Retinal pigment epithelial cell (primary cell): Measurements from ENCODE around the gene BCL2.

Source experiments
- DNase-seq: peaks from one replicate; pipeline ENCODE4 v3.0.0-alpha.2; 2010; ENCODE audit warnings: low read depth
- H3K4me3 ChIP-seq: 2 replicates; pipeline ENCODE4 v1.5.1; 2011; ENCODE audit warnings: mild to moderate bottlenecking, low read length, control low read depth, moderate library complexity
- TF ChIP-seq, protein P1 (sequence below): conservative IDR thresholded peaks from 2 replicates; pipeline ENCODE4 v1.5.1; 2011; ENCODE audit warnings: low read depth, low read length, control low read depth, inconsistent platforms

BCL2 gene

DNA sequence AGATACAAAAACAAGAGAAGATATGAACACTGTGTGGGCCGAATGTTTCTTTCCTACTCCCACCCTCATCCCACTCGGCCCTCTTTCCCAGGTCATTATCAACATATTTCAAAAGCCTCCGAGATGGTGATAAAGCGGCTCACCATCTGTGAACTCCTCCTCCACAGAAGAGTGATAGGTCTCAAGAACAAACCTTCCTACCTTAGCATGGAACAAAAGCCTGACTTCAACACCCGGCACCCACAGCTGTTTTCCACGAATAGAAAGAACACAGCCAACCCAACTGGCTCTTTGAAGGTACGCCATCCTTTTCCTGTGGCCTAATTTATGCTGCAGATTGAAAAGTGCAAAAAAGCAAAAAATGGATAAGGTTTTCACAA lies 28.8 kb downstream of the BCL2 start:
- H3K4me3 ChIP-seq: no peak overlapping the region
- TF ChIP-seq, protein P1, sequence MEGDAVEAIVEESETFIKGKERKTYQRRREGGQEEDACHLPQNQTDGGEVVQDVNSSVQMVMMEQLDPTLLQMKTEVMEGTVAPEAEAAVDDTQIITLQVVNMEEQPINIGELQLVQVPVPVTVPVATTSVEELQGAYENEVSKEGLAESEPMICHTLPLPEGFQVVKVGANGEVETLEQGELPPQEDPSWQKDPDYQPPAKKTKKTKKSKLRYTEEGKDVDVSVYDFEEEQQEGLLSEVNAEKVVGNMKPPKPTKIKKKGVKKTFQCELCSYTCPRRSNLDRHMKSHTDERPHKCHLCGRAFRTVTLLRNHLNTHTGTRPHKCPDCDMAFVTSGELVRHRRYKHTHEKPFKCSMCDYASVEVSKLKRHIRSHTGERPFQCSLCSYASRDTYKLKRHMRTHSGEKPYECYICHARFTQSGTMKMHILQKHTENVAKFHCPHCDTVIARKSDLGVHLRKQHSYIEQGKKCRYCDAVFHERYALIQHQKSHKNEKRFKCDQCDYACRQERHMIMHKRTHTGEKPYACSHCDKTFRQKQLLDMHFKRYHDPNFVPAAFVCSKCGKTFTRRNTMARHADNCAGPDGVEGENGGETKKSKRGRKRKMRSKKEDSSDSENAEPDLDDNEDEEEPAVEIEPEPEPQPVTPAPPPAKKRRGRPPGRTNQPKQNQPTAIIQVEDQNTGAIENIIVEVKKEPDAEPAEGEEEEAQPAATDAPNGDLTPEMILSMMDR: no peak
- no peak for DNase-seq

DNA sequence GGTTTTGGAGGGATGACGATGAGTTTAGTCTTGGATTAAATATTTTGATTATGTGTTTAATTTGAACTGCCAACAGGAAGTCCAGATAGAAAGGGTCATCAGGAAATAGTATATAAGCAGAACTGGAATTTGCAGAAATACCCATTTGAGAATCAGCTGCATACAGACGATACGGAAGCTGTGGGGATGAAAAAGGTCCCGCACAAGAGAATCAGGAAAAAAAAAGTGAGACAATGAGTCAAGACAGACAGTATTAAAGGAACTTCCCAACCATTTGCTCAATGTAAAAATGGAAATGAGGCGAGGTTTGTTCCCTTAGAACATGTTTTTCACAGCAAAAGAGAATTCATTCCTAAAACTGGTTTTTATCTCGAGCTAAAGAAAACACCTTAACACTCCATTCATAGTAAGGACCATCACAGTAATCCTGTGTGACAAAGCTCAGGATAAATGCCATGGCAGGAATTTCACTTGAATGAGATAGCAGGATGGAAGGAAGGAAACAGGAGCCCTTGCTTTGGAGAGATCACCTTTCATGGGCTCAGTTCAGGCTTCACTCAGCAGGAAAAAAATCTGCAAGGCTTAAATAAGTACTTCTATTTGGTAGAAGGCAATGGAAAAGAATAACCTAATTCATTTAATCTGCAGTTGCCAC lies 29.3 kb downstream of the BCL2 start:
- H3K4me3 ChIP-seq: no peak overlapping the region
- TF ChIP-seq, protein P1: no peak

DNA sequence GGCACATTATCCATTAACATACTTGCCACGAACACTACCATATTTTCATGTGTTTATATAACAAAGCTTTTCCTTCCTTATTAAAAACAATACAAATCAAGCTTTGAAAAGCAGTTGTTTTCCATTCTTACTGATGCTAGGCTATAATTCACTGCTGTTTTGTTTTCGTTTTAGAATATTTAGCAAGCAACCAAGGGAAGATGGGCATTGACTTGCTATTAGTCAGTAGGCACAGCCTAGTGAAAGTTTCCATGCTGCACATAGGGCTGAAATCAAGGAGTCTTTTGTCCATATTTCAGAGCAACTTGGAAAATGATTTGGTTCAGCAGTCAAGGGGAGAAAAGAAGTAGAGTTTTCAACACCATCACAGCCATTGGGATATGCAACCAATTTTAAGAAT lies 31.3 kb downstream of the BCL2 start:
- H3K4me3 ChIP-seq: no peak overlapping the region
- TF ChIP-seq, protein P1: no peak
- DNase-seq: no peak

More for the DNA sequence above, 29.3 kb downstream of the BCL2 start:
- DNase-seq: no peak

DNA sequence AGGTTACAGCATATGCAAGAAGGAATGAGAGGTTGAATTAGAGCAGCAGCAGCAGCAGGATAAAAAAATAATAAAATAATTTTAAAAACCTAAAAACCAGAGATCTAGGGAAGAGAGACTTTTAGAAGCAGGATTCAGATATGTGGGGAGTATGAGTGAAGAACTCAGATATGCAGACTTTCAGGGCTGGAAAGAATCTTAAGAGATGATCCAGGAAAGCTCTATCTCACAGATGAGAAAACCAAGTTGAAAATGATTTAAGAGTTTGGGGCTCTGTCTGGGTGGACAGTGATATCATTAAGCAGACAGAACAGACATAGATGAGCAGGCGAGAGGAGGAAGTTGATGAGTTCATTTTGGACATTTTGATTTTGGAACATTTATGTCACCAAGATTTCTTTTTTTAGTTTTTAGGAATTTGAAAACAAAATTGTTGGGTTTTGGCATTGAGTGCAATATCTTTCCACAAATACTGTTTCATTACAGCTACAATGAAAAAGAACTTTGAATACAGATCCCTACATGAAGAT lies 31.8 kb downstream of the BCL2 start:
- no peak for DNase-seq
- no peak overlapping the region for H3K4me3 ChIP-seq
- TF ChIP-seq, protein P1: no peak

DNA sequence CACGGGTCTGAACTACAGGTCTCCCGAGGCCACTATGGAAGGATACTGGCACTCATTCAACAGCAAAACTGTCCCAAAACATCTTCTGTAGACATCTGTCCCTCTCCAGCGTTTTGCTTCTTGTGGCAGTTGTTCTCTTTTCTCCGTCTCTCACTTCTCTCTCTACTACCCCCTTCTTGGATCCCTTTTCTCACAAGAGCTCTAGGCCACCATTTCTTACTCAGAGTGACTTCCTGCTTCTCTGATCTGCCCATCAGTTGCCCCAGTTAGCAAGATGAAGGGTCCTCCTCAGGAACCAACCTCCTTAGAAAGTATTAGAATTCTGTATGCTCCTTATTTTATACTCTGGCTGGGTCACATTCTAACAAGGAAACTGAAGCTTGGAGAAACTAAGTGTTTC lies 32.6 kb downstream of the BCL2 start:
- DNase-seq: no peak
- TF ChIP-seq, protein P1: no peak
- H3K4me3 ChIP-seq: no peak overlapping the region

DNA sequence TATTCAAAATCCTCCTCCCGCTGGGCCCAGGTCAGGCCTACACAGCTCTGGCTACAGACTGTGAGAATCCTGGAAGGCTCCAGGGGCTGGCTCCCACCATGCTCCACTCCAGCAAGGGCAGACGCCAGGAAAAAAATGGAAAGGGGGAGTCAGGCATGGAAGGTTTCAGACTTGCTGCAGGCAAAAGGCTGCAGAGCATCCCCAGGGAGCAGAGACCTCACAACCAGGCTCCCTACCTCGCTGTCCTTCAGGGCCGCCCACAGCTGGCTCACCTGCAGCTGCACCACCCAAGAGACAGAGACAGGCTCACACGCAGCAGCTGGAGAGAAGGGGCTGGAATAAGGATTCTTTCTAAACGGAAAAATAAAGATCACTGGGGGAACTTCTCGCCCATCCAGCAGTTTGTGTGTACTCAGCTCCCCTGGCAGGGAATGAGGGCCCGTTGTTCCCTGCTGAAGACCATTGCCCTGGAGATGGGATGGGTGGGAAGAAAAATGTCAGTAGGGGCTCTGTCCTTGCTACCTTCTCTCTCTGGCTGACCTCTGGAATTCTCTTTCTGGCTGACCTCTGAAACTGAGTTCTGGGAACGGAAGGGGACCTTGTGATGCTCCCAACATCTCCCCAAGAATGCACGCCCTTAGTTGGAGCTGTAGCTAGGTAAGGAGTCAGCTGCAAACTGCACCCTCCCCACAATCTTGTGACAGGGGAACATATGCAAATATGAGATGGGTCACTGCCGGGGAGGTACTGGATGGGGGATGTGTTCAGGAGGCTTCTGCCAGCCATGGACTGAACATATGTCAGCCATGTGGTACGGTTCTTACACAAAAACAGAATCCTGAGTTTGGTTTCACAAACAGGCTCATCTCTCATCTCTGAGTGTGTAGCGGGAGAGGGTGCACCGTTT lies 34.5 kb downstream of the BCL2 start:
- TF ChIP-seq, protein P1: no peak
- no peak overlapping the region for H3K4me3 ChIP-seq
- no peak for DNase-seq
